Cardiac fibroblast (primary cell): ENCODE measurements around the gene IL6R.
A peak's percentile ranks its signal among the peaks of the same experiment; 100 is the strongest.

Experiments used
- DNase-seq, 2 donors: peaks; one replicate each; pipeline versions ENCODE4 v3.0.0 to v3.0.0-alpha.2; 2010; ENCODE audit warnings: low read depth in 2 of 2
- H3K4me3 ChIP-seq, 2 donors: replicated peaks in 1 of 2; 1 replicate in 1 of 2; 2 replicates in 1 of 2; pipeline ENCODE4 v1.5.1; 2011; ENCODE audit warnings: low read depth in 2 of 2, low read length in 2 of 2, mild to moderate bottlenecking in 2 of 2, moderate library complexity in 1 of 2
- CTCF ChIP-seq: IDR thresholded peaks from one replicate; pipeline ENCODE4 v1.5.1; 2011; ENCODE audit warnings: low read depth, mild to moderate bottlenecking, low read length, inconsistent platforms

IL6R gene

DNA sequence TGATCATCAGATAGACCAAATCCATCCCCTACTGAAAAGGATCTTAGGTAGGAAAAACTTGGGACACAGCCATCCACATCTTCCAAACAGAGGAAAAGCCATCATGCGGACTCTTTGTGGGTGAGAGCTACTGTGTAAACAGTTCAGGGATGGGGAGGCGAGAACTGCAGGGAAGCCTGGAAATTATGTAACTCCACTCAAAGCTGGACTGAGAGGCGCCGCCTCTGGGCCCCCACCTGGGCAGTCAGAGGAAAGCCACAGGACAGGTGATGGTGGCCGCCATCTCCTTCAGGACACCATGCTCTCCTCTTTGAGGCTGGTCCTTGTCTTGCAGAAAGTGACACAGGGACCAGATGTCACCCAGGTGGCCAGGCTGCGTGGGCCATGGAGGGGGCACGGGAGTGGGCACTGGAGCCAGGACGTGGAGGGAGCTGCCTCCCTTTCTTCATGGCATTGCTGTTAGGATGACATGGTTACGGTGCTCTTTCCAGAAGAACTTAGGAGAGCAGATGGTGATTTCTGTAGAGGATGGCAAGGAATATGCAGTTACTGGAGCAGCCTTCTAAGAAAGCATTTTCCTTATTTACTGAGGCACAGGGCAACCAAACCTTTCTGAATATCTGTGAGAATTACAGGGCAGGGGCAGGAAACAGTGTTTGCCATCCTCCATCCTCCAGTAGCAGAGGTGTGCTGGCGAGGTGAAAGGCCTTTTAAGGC is 64.9 kb downstream of the IL6R start:
- DNase-seq: no peak
- TF ChIP-seq CTCF: no peak
- no peak overlapping the region for H3K4me3 ChIP-seq

GRCh38 chr1:154471304-154471703 is 66.2 kb downstream of the IL6R start:
- TF ChIP-seq CTCF: no peak
- no peak for DNase-seq
- H3K4me3 ChIP-seq: no peak overlapping the region

- peak; percentile 74 to 80 for DNase-seq
These were observed 69.7 kb downstream of the IL6R start for GRCh38 chr1:154474802-154475201.

DNA sequence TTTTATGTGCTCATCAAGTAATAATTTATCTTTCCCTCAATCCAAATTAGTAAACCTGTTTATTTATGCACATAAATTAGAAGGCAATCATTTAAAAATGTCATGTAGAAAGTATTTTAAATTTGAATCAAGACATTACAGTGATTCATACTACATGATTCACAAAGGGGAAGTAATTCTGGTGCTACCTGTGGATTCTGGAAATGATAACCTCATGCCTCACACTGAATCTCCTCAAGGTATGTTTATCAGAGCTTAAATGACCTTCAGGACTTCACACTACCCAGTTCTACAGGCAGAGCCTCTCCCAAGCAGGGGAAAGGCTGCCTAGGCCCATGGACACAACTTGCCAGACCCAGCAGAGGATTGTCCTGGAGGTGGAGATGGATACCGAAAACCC is 71.6 kb downstream of the IL6R start:
- H3K4me3 ChIP-seq: no peak overlapping the region
- DNase-seq: no peak
- TF ChIP-seq CTCF: no peak

More at GRCh38 chr1:154474802-154475201, 69.7 kb downstream of the IL6R start:
- no peak overlapping the region for H3K4me3 ChIP-seq
- TF ChIP-seq CTCF: no peak

DNA sequence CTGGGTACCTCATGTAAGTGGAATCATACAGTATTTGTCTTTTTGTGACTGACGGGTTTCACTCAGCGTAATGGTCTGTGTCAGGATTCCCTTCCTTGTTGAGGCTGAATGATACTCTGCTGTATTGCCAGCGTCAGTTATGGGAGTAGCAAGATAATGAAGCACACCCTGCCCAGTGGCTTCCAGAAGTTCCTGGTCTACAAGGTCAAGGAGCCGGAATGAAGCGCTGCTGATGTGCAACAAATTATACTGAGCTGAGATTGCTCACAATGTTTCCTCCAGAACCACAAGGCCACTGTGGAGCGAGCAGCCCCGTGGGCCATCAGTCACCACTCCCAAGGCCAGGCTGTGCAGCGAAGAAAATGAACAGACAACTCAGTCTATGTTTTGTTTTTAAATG is 72.9 kb downstream of the IL6R start:
- no peak overlapping the region for H3K4me3 ChIP-seq
- no peak for TF ChIP-seq CTCF
- no peak for DNase-seq

DNA sequence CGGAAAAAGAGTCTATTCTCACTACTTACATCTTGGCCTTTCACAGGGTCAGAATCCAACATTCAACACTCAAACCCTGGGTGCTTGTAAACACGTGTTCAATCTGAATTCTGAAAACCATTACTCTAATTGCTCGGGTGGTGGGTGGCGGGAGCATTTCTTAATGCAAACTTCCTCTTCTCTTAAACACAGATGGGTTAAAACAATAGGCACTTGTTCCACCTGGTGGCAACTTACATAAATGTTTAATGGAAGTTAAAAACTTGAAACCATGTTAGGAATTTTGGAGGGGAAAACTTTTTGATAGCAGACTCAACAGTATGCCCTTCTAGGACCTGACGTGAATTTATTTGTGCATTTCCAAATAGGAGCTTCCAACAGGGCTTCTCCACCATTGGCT is 73.5 kb downstream of the IL6R start:
- no peak overlapping the region for H3K4me3 ChIP-seq
- DNase-seq: peak; percentile 49 to 64
- no peak for TF ChIP-seq CTCF
